CD4-positive, alpha-beta T cell treated with Interleukin-21 for 1 hour (primary cell): ENCODE measurements around the gene CTBS.

Source experiments
- DNase-seq: peaks from one replicate; pipeline ENCODE4 v3.0.0-alpha.2; 2020

CTBS gene

GRCh38 chr1:84505493-84506001 is 68.7 kb downstream of the CTBS start:
- no peak for DNase-seq

- DNase-seq = no peak
Observed at GRCh38 chr1:84504580-84505492, 69.4 kb downstream of the CTBS start.

GRCh38 chr1:84502927-84503326 is 71.3 kb downstream of the CTBS start:
- DNase-seq = no peak
